ENCODE data around the gene MFSD6. TPM values are rescaled to one million over a fixed set of nuclear protein-coding genes. Genes with fewer than 3 reads are reported as not detected.

MFSD6 gene
- total RNA-seq, 4 donors from 2014 or later: 76.3 to 99.1 (median 83.0) TPM

DNA sequence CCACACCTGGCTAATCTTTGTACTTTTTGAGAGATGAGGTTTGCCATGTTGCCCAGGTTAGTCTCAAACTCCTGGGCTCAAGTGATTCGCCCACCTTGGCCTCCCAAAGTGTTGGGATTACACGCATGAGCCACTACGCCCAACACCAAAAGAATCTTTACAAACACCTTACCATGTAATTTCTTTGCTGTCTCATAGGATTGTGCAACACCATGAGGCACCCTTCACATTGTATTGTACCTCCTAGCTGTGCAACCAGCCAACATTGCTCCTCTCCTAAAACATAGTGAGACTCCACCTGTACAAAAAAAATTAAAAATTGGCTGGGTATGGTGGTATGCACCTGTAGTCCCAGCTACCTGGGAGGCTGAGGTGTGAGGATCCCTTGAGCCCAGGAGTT is 3.1 kb upstream of the MFSD6 start:
- peaks cover 5 to 21% (median 8%) of the 10 kb centered on the region in 4 donors for H3K4me1 ChIP-seq
- TF ChIP-seq POLR2A (IDR thresholded peaks at IDR 0.05) (no peak), EP300 (IDR thresholded peaks at IDR 0.05; ENCODE audit: low read depth) (no peak)
- H3K4me3 ChIP-seq: no peak overlapping the region
- H3K27ac ChIP-seq: no peak overlapping the region
- no peak for DNase-seq
- 100% methylated on average over 3 of the region's 3 CpGs; no CpG with 5 or more reads in 1 of the 2 donors for WGBS, 2 donors (ENCODE audit: low coverage in 1 of 2)
- no peaks in the 10 kb centered on the region for H3K27me3 ChIP-seq
- no peaks in the 10 kb centered on the region for H3K9me3 ChIP-seq
- intact Hi-C loops (cut with DNase I; ENCODE audit: low total_unique reads) (loop anchor here (10.0 kb wide), 1 partner anchor 80 kb away; no protein-coding TSS in a partner anchor), in situ Hi-C loops (cut with MboI; ENCODE audit: low pct_ligation_motif_present in 1 of 4, low pct_unique_long_range_greater_than_20kb in 1 of 4, low sequenced_read_pairs in 3 of 4) (no loop called here)
- no peaks in the 10 kb centered on the region for H3K36me3 ChIP-seq

- Histone ChIP-seq H3K27me3 (no peaks in the 10 kb centered on the region), H3K36me3 (no peaks in the 10 kb centered on the region), H3K4me1 (peaks cover 6 to 28% (median 10%) of the 10 kb centered on the region in 4 donors), H3K9me3 (no peaks in the 10 kb centered on the region), H3K4me3 (no peak overlapping the region), H3K27ac (no peak overlapping the region)
- intact Hi-C loops (cut with DNase I; ENCODE audit: low total_unique reads) (loop anchor here (10.0 kb wide), 1 partner anchor 79 kb away; no protein-coding TSS in a partner anchor), in situ Hi-C loops (cut with MboI; ENCODE audit: low pct_ligation_motif_present in 1 of 4, low pct_unique_long_range_greater_than_20kb in 1 of 4, low sequenced_read_pairs in 3 of 4) (no loop called here)
- WGBS, 2 donors (ENCODE audit: low coverage in 1 of 2): 62 to 82% methylated on average over 3 of the region's 3 CpGs
- no peak for DNase-seq
- no peak for TF ChIP-seq CTCF (IDR thresholded peaks at IDR 0.05)
Observed at GRCh38 chr2:190405995-190406394, 2.2 kb upstream of the MFSD6 start.

DNA sequence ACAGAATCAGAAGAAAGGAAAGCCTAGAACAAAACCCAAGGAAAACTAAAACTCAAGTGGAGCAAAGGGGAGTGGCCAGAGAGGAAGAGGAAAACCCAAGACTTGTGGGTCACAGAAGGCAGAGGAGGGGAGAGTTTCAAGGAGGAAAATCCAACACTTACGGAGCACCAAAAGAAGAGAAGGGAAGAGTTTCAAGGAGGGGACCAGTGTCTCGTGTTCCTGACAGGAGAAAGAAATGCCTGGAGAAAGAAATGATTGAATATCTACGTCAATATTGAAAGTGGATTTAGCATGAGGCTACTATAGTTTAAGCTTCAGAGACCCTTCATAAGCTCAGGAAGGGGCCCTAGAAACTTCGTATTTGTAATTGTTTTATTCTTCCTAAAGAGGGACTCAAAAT is 1.4 kb upstream of the MFSD6 start:
- in situ Hi-C loops (cut with MboI; ENCODE audit: low pct_ligation_motif_present in 1 of 4, low pct_unique_long_range_greater_than_20kb in 1 of 4, low sequenced_read_pairs in 3 of 4) (no loop called here), intact Hi-C loops (cut with DNase I; ENCODE audit: low total_unique reads) (loop anchor here (10.0 kb wide), 1 partner anchor 78 kb away; no protein-coding TSS in a partner anchor)
- WGBS, 2 donors (ENCODE audit: low coverage in 1 of 2): 83 to 94% methylated on average over 3 to 4 of the region's 4 CpGs
- no peak for DNase-seq
- Histone ChIP-seq H3K4me3 (no peak overlapping the region), H3K9me3 (no peaks in the 10 kb centered on the region), H3K27ac (peak overlapping the region in 3 of 4 donors; percentile 93 to 95 (median 94)), H3K36me3 (no peaks in the 10 kb centered on the region), H3K27me3 (no peaks in the 10 kb centered on the region), H3K4me1 (peaks cover 6 to 36% (median 10%) of the 10 kb centered on the region in 4 donors)
- TF ChIP-seq POLR2AphosphoS5 (IDR thresholded peaks at IDR 0.05) (no peak), EP300 (IDR thresholded peaks at IDR 0.05; ENCODE audit: low read depth) (no peak), POLR2A (IDR thresholded peaks at IDR 0.05) (no peak), CTCF (IDR thresholded peaks at IDR 0.05) (no peak)

DNA sequence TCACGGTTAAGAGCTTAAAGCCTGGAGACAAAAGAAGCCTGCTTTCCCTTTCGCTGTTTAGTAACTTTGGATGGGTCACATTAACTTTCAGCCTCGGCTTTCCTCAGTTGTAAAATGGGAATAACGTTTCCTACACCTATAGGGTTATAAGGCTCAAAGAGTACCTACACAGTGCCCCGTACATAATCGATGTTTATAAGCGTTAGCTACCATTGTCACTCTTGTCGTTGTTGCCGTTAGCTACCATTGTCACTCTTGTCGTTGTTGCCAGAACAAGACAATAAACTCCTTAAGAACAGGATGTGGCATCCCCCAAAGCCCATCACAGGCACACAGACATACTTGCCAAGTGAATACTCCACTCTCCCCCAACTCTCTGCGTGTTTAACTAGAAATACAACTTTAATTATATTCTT is 901 bp upstream of the MFSD6 start:
- Histone ChIP-seq H3K36me3 (no peaks in the 10 kb centered on the region), H3K9me3 (no peaks in the 10 kb centered on the region), H3K4me3 (peak overlapping the region in 3 of 4 donors; percentile 91 to 92 (median 91)), H3K4me1 (peaks cover 6 to 38% (median 10%) of the 10 kb centered on the region in 4 donors), H3K27ac (peak overlapping the region; percentile 90 to 95 (median 94)), H3K27me3 (no peaks in the 10 kb centered on the region)
- in situ Hi-C loops (cut with MboI; ENCODE audit: low pct_ligation_motif_present in 1 of 4, low pct_unique_long_range_greater_than_20kb in 1 of 4, low sequenced_read_pairs in 3 of 4) (no loop called here), intact Hi-C loops (cut with DNase I; ENCODE audit: low total_unique reads) (loop anchor here (10.0 kb wide), 1 partner anchor 78 kb away; no protein-coding TSS in a partner anchor)
- no peak for DNase-seq
- TF ChIP-seq EP300 (IDR thresholded peaks at IDR 0.05; ENCODE audit: low read depth) (no peak), POLR2AphosphoS5 (IDR thresholded peaks at IDR 0.05) (no peak), POLR2A (IDR thresholded peaks at IDR 0.05) (no peak), CTCF (IDR thresholded peaks at IDR 0.05) (no peak)
- WGBS, 2 donors (ENCODE audit: low coverage in 1 of 2): 43 to 48% methylated on average over 6 to 11 of the region's 11 CpGs
